Mesothelial cell of epicardium (in vitro differentiated cells): Measurements from ENCODE around the gene OGDHL. TPM values are rescaled to one million over a fixed set of nuclear protein-coding genes. Genes with fewer than 3 reads are reported as not detected.

ENCODE experiments used
- DNase-seq, 2 experiments: peaks; one replicate each; pipeline ENCODE4 v3.0.0; 2021; ENCODE audit warnings: low spot score in 2 of 2; ENCODE audit not compliant: unreplicated experiment in 2 of 2
- H3K27ac Mint-ChIP-seq: 2 replicates; pipeline ENCODE4 v1.8.0; 2021; ENCODE audit warnings: mixed read lengths
- H3K27me3 Mint-ChIP-seq: 2 replicates; pipeline ENCODE4 v1.8.0; 2021; ENCODE audit warnings: low read depth, mixed read lengths
- H3K36me3 Mint-ChIP-seq: 2 replicates; pipeline ENCODE4 v1.8.0; 2021; ENCODE audit warnings: mixed read lengths
- H3K4me1 Mint-ChIP-seq: 2 replicates; pipeline ENCODE4 v1.8.0; 2021; ENCODE audit warnings: mixed read lengths
- H3K4me3 Mint-ChIP-seq: 2 replicates; pipeline ENCODE4 v1.8.0; 2021; ENCODE audit warnings: mild to moderate bottlenecking, moderate library complexity, mixed read lengths
- H3K9me3 Mint-ChIP-seq: 2 replicates; pipeline ENCODE4 v1.8.0; 2021; ENCODE audit warnings: mixed read lengths
- CTCF ChIP-seq: fragments of 200-600 bp; sonication (generic); IDR thresholded peaks from one replicate; pipeline ENCODE4 v1.5.0; 2021; ENCODE audit warnings: antibody characterized with exemption; ENCODE audit not compliant: unreplicated experiment
- total RNA-seq: library from RNA; stranded (reverse); gene quantifications from 3 replicates; pipeline ENCODE4 v1.2.1, GENCODE V29; 2021

The OGDHL gene
- total RNA-seq, 1 donor from 2014 or later = 12.7 TPM

DNA sequence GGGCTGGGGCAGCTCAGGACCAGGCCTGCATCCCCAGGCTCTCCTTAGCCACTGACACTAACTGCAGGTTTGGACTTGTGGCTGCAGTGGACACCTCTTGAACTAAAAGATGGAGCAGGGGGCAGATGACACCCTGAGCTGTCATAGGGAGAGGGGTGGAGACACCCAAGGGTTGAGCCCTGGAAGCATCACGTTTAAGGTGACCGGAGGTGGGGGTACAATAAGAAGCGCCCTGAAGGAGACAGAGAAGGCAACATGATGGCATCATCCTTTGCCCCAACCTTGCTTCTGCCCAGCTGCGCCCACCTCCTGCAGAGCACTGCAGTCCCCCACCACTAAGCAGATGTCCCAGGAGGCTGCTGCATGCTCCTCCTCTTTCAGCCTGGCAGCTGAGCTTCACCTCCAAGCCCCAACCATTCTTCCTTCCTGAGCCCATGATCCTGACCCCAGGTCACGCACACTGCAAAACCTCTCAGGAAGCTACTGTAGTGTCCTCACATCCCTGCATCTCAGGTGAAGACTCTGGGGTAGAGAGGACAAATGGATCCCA is 25.5 kb downstream of the OGDHL start:
- TF ChIP-seq CTCF = no peak
- no peaks in the 10 kb centered on the region for H3K36me3 Mint-ChIP-seq
- no peaks in the 10 kb centered on the region for H3K9me3 Mint-ChIP-seq
- H3K27me3 Mint-ChIP-seq = no peaks in the 10 kb centered on the region
- no peaks in the 10 kb centered on the region for H3K4me1 Mint-ChIP-seq
- DNase-seq = no peak
- no peak overlapping the region for H3K27ac Mint-ChIP-seq
- H3K4me3 Mint-ChIP-seq = no peak overlapping the region

DNA sequence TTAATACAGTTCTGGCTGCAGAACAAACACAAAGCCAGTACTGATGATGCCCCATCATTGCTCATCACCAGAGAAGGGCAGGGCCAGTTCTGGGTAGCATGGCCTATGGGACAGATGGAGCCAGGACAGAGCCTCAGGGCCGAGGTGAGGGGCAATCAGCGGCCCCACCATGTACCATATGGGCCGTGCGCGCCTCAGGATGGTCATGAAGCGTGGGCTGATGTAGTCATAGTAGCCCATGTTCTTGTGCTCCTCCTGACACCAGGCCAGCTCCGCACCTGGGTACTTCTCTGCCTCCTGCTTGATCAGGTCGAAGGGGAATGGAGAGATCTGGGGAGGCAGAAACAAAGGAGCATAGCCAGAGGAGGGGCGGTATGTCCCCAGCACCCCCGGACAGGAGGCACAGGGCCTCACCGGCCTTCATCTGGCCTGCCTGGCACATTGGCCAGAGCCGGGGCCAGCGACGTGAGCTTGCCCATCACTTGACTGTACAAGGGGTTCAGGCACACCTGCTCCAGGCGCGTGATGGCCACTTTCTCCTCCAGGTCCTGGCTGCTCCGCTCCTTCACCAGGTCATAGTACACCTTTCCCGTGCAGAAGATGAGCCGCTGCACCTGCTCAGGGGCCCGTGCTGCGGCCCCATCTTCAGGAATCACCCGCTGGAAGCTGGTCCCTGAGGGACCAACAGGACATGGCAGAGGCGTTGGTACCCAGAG is 26.1 kb downstream of the OGDHL start:
- Mint-ChIP-seq H3K27me3 (no peaks in the 10 kb centered on the region), H3K4me1 (no peaks in the 10 kb centered on the region), H3K27ac (no peak overlapping the region), H3K36me3 (no peaks in the 10 kb centered on the region), H3K4me3 (no peak overlapping the region), H3K9me3 (no peaks in the 10 kb centered on the region)
- no peak for TF ChIP-seq CTCF
- DNase-seq = no peak

- H3K4me1 Mint-ChIP-seq = no peaks in the 10 kb centered on the region
- no peaks in the 10 kb centered on the region for H3K36me3 Mint-ChIP-seq
- DNase-seq = no peak
- no peaks in the 10 kb centered on the region for H3K27me3 Mint-ChIP-seq
- TF ChIP-seq CTCF = no peak
- no peak overlapping the region for H3K27ac Mint-ChIP-seq
- no peak overlapping the region for H3K4me3 Mint-ChIP-seq
- H3K9me3 Mint-ChIP-seq = peaks cover 2% of the 10 kb centered on the region
Measured at GRCh38 chr10:49735161-49735560, 27.0 kb downstream of the OGDHL start.

DNA sequence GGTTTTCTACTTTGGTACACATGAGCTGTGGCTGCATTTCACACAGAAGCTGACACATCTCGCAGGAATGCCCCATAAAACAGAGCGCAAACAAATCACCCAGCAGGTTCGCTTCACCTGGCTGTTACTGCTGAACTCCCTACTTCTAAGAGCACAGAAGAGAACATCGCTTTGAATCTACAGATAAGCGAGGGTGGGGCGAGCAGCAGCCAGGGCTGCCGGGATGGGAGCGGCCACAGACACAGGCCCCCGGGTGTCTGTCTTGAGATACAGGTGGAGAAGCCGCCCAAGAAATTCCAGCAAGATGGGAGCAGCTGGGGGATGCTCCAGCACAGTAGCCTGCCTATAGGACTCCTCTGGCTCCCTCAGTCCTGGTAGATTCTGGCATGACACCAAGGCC is 27.4 kb downstream of the OGDHL start:
- H3K27ac Mint-ChIP-seq = no peak overlapping the region
- peaks cover 7% of the 10 kb centered on the region for H3K9me3 Mint-ChIP-seq
- DNase-seq = no peak
- no peaks in the 10 kb centered on the region for H3K4me1 Mint-ChIP-seq
- no peaks in the 10 kb centered on the region for H3K36me3 Mint-ChIP-seq
- TF ChIP-seq CTCF = no peak
- H3K27me3 Mint-ChIP-seq = no peaks in the 10 kb centered on the region
- H3K4me3 Mint-ChIP-seq = no peak overlapping the region

GRCh38 chr10:49733866-49734265 is 28.3 kb downstream of the OGDHL start:
- no peak for TF ChIP-seq CTCF
- H3K36me3 Mint-ChIP-seq = peaks cover 2% of the 10 kb centered on the region

More at GRCh38 chr10:49733866-49734265, 28.3 kb downstream of the OGDHL start:
- Mint-ChIP-seq H3K4me1 (no peaks in the 10 kb centered on the region), H3K9me3 (peaks cover 10% of the 10 kb centered on the region), H3K27me3 (no peaks in the 10 kb centered on the region), H3K27ac (no peak overlapping the region), H3K4me3 (no peak overlapping the region)
- DNase-seq = no peak
